A549 treated with GW870086 at 1 μM for 4 hours (cell line): ENCODE measurements around the gene DOCK4. TPM values are rescaled to one million over a fixed set of nuclear protein-coding genes. Genes with fewer than 3 reads are reported as not detected.

Experiments
- total RNA-seq: library from RNA; stranded (reverse); fragments of 200-300 nt; extraction: Qiagen RNA extraction; gene quantifications from 5 replicates; pipeline ENCODE4 v1.2.3, GENCODE V29; 2022; ENCODE audit warnings: low read depth

Gene DOCK4, protein sequence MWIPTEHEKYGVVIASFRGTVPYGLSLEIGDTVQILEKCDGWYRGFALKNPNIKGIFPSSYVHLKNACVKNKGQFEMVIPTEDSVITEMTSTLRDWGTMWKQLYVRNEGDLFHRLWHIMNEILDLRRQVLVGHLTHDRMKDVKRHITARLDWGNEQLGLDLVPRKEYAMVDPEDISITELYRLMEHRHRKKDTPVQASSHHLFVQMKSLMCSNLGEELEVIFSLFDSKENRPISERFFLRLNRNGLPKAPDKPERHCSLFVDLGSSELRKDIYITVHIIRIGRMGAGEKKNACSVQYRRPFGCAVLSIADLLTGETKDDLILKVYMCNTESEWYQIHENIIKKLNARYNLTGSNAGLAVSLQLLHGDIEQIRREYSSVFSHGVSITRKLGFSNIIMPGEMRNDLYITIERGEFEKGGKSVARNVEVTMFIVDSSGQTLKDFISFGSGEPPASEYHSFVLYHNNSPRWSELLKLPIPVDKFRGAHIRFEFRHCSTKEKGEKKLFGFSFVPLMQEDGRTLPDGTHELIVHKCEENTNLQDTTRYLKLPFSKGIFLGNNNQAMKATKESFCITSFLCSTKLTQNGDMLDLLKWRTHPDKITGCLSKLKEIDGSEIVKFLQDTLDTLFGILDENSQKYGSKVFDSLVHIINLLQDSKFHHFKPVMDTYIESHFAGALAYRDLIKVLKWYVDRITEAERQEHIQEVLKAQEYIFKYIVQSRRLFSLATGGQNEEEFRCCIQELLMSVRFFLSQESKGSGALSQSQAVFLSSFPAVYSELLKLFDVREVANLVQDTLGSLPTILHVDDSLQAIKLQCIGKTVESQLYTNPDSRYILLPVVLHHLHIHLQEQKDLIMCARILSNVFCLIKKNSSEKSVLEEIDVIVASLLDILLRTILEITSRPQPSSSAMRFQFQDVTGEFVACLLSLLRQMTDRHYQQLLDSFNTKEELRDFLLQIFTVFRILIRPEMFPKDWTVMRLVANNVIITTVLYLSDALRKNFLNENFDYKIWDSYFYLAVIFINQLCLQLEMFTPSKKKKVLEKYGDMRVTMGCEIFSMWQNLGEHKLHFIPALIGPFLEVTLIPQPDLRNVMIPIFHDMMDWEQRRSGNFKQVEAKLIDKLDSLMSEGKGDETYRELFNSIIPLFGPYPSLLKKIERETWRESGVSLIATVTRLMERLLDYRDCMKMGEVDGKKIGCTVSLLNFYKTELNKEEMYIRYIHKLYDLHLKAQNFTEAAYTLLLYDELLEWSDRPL (N-terminal part only)
- total RNA-seq: 3.2 to 6.5 TPM (median 5.8 TPM) in 5 replicates

DNA sequence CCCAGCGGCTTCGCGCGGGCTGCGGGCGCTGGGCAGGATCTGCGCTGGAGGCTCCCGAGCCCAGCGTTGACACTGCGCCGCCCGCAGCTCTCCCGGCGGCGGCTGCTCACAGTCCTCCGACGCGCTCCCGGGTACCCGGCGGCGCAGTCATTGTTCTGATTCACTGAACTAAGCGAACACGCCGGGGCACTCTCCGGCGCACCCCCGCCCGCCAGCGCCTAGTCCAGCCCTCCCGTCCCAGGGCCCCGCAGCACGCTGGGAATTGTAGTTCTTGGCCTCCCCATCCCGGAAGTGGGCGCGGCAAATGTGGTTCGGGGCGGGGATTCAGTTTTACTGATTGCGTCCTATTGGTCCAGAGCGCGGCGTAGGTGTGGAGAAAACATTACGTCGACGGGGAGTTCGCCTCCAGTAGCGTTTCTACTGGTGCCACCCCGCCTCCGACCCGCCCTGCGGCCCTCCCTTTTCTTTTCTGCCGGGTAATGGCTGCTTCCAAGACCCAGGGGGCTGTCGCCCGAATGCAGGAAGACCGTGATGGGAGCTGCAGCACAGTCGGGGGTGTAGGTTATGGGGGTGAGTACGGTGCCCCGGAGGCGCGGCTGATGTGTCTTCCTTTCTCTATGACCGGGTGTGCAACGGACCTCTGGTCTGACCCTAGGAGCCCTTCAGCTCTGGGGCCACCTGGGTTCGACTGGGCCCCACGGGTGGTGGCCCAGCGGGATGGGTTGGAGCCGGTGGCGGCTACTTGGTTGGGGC, at the start of gene DOCK4, which contains the start of gene ZNF277:
TSS of gene DOCK4 (minus strand) at position 162 of the 753 bp plus-strand sequence. CDS start 261 bp downstream, outside the sequence.
TSS of gene ZNF277 (plus strand) at position 458 of the 753 bp plus-strand sequence. CDS start at position 480, 22 bp downstream.

Other genes with a start within 250 kb of the DOCK4 start
- 10.7 to 15.1 TPM (median 13.6 TPM) in 5 replicates for gene ZNF277, start 296 bp upstream of the DOCK4 start, total RNA-seq
- 25.6 to 33.5 TPM (median 31.7 TPM) in 5 replicates for gene IFRD1, start 244.1 kb upstream of the DOCK4 start, total RNA-seq